Transverse colon (tissue), 4 donors: Measurements from ENCODE around the gene HOXC12. TPM values are rescaled to one million over a fixed set of nuclear protein-coding genes. Genes with fewer than 3 reads are reported as not detected.

ENCODE experiments used
- DNase-seq: peaks from one replicate; pipeline ENCODE4 v3.0.0-alpha.2; 2019
- H3K27ac ChIP-seq, 4 donors: fragments of 200-600 bp; sonication (generic); 2 replicates each; pipeline ENCODE4 v1.5.1; 2016 to 2018; ENCODE audit warnings: inconsistent platforms in 4 of 4
- H3K27me3 ChIP-seq: fragments of 200-600 bp; sonication (generic); 2 replicates; pipeline ENCODE4 v1.5.1; 2017; ENCODE audit warnings: inconsistent platforms
- H3K36me3 ChIP-seq, 4 donors: fragments of 200-600 bp; sonication (generic); 2 replicates each; pipeline ENCODE4 v1.5.1; 2017 to 2019; ENCODE audit warnings: inconsistent platforms in 4 of 4
- H3K4me1 ChIP-seq, 4 donors: fragments of 200-600 bp; sonication (generic); 2 replicates each; pipeline ENCODE4 v1.5.1; 2017 to 2020; ENCODE audit warnings: inconsistent platforms in 4 of 4
- H3K4me3 ChIP-seq, 4 donors: fragments of 200-600 bp; sonication (generic); 1 replicate in 1 of 4; 2 replicates in 3 of 4; pipeline versions ENCODE4 v1.5.1 to v1.6.1; 2017 to 2019; ENCODE audit warnings: inconsistent platforms in 4 of 4
- H3K9me3 ChIP-seq, 2 donors: fragments of 200-600 bp; sonication (generic); 2 replicates each; pipeline ENCODE4 v1.5.1; 2017 to 2019; ENCODE audit warnings: inconsistent platforms in 2 of 2
- EP300 ChIP-seq: sonication (generic); formaldehyde crosslinking; IDR thresholded peaks from one replicate; pipeline ENCODE4 v1.6.1; 2017; ENCODE audit warnings: antibody characterized with exemption, low read depth
- POLR2A ChIP-seq: fragments of 450-650 bp; IDR thresholded peaks from one replicate; pipeline ENCODE4 v1.6.1; 2016; ENCODE audit warnings: antibody characterized with exemption, mild to moderate bottlenecking, moderate library complexity
- POLR2AphosphoS5 ChIP-seq, 3 donors: sonication (generic); formaldehyde crosslinking; IDR thresholded peaks; one replicate each; pipeline ENCODE4 v1.6.1; 2016; ENCODE audit warnings: antibody characterized with exemption in 3 of 3
- WGBS, 2 donors: methylation state at CpG; one replicate each; pipeline ENCODE4 v1.1.5; 2018; ENCODE audit warnings: low coverage in 1 of 2; 5-methylcytosine and 5-hydroxymethylcytosine counted together
- in situ Hi-C, 4 donors: fragments of 200-750 bp; cut with MboI; loops; one replicate each; pipeline versions ENCODE4 v1.15.0 to v1.15.1; 2017; ENCODE audit warnings: low sequenced_read_pairs in 3 of 4, low pct_ligation_motif_present in 1 of 4, low pct_unique_long_range_greater_than_20kb in 1 of 4
- intact Hi-C: fragments of 100-400 bp; cut with DNase I; formaldehyde crosslinking; loops from one replicate; pipeline ENCODE4 v1.15.1; 2023; ENCODE audit warnings: low total_unique reads
- total RNA-seq, 4 donors: library from RNA; depleted of rRNA; stranded (reverse); fragments of >200 nt; gene quantifications; one replicate each; pipeline ENCODE4 v1.1.0, GENCODE V29; 2016
- TF ChIP-seq, protein P1 (sequence below), 5 experiments: fragments of 200-600 bp in 3 of 5; fragments of 450-650 bp in 2 of 5; sonication (generic) in 3 of 5; IDR thresholded peaks; 1 replicate in 2 of 5; 2 replicates in 3 of 5; pipeline ENCODE4 v1.5.1; 2016 to 2017; ENCODE audit warnings: antibody characterized with exemption in 5 of 5, inconsistent platforms in 3 of 5, mild to moderate bottlenecking in 2 of 5, moderate library complexity in 1 of 5

Gene HOXC12
- total RNA-seq, 4 donors from 2014 or later: not detected

DNA sequence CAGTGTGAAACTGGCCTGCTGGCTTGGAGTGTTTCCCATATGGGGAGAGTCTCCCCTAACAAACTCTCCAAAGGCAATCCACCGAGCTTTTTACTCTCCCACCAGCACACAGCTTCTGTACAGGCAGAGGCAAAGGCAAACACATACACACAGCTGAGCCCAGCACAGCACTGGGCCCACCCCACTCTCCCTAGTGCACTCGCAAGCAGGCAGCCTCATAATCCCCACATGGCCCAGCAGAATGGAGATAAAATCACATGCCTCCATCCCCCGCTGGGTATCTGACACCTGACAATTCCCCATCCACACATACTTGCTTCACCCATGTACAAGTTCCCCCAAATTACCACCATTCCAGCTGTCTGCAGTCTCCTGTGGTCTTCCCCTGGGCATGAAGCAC is 3.4 kb downstream of the HOXC12 start:
- H3K36me3 ChIP-seq: no peaks in the 10 kb centered on the region
- peaks cover 100% of the 10 kb centered on the region for H3K27me3 ChIP-seq
- no peak for DNase-seq
- TF ChIP-seq EP300: no peak
- H3K4me3 ChIP-seq: no peak overlapping the region
- no peaks in the 10 kb centered on the region for H3K9me3 ChIP-seq
- in situ Hi-C loops (no loop called here), intact Hi-C loops (no loop called here)
- no peak overlapping the region for H3K27ac ChIP-seq
- 29% methylated on average over 3 of the region's 3 CpGs; no CpG with 5 or more reads in 1 of the 2 donors for WGBS, 2 donors
- H3K4me1 ChIP-seq: peaks cover 0 to 12% (median 0%) of the 10 kb centered on the region in 4 donors

DNA sequence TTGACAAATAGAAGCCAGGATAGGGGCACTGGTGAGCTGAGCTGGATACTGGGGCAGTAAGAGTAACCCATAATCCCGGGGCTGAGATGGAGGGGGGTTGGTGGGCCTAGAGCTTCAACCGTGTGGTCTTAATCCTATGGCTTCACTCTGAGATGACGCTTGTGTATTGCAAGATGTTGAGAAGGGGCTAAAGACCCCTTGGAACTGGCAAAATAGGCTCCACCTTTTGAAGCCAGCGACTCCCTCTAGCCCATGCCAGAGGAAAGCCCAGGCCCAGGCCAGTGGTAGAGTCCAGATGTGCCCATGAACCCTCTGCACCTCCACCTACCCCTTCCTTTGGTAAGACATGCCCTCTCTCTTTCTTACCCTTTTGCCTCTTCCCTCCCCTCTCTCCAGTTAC is 4.6 kb downstream of the HOXC12 start:
- no peak for DNase-seq

DNA sequence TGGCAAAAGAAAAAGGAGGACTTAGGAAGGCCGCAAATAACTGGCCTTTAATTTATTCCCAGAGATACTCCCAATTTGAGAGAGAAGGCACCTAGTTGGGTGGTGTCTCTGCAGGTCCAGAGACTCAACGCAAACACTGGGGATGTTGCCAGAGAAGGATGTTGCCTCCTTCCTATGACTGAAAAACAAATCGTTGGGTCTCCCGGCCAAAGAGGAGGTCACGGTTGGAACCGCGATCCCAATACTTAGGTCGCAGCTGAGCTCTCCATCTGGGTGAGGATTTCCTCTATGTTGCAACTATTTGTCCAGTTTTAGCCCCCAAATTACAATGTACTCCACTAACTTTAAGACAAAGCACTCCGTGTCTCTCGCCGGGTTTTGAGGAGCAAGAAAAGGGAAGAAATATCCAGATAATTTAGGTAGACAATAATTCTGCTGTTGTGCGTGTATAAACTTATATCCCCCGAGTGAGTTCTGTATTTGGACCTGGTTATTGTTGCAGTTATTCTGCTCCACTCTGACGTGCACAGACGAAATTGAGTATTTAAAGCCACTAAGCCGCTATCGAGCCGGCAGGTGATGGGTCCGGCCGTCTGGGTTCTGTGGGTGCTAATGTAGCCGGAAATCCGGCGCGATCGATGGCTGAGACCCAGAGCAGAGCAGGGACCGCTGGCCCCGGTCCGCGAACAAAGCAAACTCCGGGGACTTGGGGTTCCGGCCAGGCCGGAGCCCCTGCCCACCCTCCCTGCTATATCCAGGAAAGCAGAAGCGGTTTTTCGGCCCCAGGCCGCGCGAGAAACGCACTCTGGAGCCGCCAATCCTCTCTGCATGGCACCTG is 5.7 kb downstream of the HOXC12 start:
- WGBS, 2 donors: 25 to 26% methylated on average over 9 to 38 of the region's 39 CpGs
- H3K36me3 ChIP-seq: no peaks in the 10 kb centered on the region
- DNase-seq: no peak
- H3K4me1 ChIP-seq: peaks cover 0 to 12% (median 0%) of the 10 kb centered on the region in 4 donors
- TF ChIP-seq EP300: no peak
- TF ChIP-seq POLR2A: no peak
- TF ChIP-seq, protein P1, sequence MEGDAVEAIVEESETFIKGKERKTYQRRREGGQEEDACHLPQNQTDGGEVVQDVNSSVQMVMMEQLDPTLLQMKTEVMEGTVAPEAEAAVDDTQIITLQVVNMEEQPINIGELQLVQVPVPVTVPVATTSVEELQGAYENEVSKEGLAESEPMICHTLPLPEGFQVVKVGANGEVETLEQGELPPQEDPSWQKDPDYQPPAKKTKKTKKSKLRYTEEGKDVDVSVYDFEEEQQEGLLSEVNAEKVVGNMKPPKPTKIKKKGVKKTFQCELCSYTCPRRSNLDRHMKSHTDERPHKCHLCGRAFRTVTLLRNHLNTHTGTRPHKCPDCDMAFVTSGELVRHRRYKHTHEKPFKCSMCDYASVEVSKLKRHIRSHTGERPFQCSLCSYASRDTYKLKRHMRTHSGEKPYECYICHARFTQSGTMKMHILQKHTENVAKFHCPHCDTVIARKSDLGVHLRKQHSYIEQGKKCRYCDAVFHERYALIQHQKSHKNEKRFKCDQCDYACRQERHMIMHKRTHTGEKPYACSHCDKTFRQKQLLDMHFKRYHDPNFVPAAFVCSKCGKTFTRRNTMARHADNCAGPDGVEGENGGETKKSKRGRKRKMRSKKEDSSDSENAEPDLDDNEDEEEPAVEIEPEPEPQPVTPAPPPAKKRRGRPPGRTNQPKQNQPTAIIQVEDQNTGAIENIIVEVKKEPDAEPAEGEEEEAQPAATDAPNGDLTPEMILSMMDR (IDR thresholded peaks at IDR 0.05): no peak
- no peak for TF ChIP-seq POLR2AphosphoS5 (IDR thresholded peaks at IDR 0.05)
- H3K9me3 ChIP-seq: no peaks in the 10 kb centered on the region
- no peak overlapping the region for H3K27ac ChIP-seq
- peaks cover 100% of the 10 kb centered on the region for H3K27me3 ChIP-seq
- intact Hi-C loops: no loop called here
- no peak overlapping the region for H3K4me3 ChIP-seq
- in situ Hi-C loops: no loop called here

More for the DNA sequence above, 4.6 kb downstream of the HOXC12 start:
- H3K27ac ChIP-seq: no peak overlapping the region
- peaks cover 0 to 12% (median 0%) of the 10 kb centered on the region in 4 donors for H3K4me1 ChIP-seq
- TF ChIP-seq POLR2A: no peak
- no peak for TF ChIP-seq EP300
- TF ChIP-seq, protein P1 (IDR thresholded peaks at IDR 0.05): no peak
- no peak for TF ChIP-seq POLR2AphosphoS5 (IDR thresholded peaks at IDR 0.05)
- H3K4me3 ChIP-seq: no peak overlapping the region
- H3K27me3 ChIP-seq: peaks cover 100% of the 10 kb centered on the region
- intact Hi-C loops (no loop called here), in situ Hi-C loops (no loop called here)
- no peaks in the 10 kb centered on the region for H3K9me3 ChIP-seq
- H3K36me3 ChIP-seq: no peaks in the 10 kb centered on the region
- 29% methylated on average over 4 of the region's 4 CpGs; no CpG with 5 or more reads in 1 of the 2 donors for WGBS, 2 donors

DNA sequence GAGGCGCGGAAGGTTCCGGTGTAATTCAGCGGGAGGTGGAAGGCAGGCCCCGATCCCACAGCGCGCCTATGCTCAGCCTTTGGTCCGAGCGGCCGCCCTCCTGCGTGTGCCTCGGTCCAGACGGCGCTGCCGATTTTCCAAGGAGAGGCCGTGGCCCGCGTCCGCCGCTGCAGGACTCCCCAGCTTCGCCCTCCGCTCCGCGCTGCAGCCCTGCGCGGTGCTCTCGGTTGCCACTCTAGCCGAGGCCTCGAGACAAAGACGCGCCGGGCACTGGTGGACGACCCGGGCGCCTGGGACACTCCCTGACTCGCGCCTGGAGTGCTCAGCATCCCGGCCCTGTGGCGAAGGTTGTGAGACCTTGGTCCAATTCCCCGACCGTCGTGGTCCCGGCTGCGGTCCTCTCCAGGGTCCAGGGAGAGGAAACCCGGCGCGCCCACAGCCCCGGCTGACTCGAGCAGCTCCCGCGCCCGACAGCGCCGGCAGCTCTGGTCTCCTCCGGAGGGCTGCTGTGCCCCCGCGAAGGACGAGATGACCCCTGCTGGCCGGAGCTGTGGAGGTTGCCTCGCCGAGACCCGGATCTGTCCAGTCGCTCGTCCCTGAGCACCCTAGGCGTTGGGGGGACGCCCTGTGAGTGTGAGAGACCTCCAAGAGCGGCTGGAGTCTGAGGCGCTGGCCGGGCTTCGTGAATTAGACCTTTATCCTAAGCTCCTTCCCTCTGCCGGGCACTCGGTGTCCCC is 6.5 kb downstream of the HOXC12 start:
- in situ Hi-C loops (no loop called here), intact Hi-C loops (no loop called here)
- WGBS, 2 donors: 16% methylated on average over 46 of the region's 72 CpGs; no CpG with 5 or more reads in 1 of the 2 donors

DNA sequence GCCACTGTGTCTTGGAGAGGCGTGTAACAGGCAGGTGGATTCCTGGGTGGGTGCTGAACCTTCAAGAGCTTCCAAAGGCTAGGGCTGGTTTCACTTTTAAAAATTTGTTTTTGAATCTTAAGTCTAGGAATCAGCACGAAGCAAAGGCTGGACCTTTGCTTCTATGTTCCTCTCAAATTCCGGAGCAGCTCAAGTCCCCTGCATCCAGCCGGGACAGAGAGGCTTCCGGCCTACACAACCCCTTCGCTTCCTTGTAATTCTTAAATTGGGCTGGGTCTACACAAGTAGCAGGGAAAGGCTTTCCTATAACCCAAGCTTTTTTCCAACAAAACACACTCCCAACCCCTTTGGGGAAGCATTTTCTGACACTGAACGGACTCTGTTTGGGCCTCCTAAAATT is 8.3 kb downstream of the HOXC12 start:
- H3K27me3 ChIP-seq: peaks cover 100% of the 10 kb centered on the region
- no peak overlapping the region for H3K4me3 ChIP-seq
- no peak for TF ChIP-seq EP300
- TF ChIP-seq POLR2A: no peak
- no peak for TF ChIP-seq POLR2AphosphoS5 (IDR thresholded peaks at IDR 0.05)
- TF ChIP-seq, protein P1 (IDR thresholded peaks at IDR 0.05): no peak
- intact Hi-C loops (no loop called here), in situ Hi-C loops (no loop called here)
- DNase-seq: no peak
- WGBS, 2 donors: 48 to 71% methylated on average over 1 to 7 of the region's 7 CpGs
- H3K27ac ChIP-seq: no peak overlapping the region
- no peaks in the 10 kb centered on the region for H3K36me3 ChIP-seq
- H3K4me1 ChIP-seq: peaks cover 0 to 22% (median 6%) of the 10 kb centered on the region in 4 donors
- H3K9me3 ChIP-seq: no peaks in the 10 kb centered on the region

More for the DNA sequence above, 6.5 kb downstream of the HOXC12 start:
- Histone ChIP-seq H3K9me3 (no peaks in the 10 kb centered on the region), H3K4me1 (peaks cover 0 to 19% (median 3%) of the 10 kb centered on the region in 4 donors), H3K27ac (no peak overlapping the region), H3K4me3 (no peak overlapping the region), H3K36me3 (no peaks in the 10 kb centered on the region), H3K27me3 (peaks cover 100% of the 10 kb centered on the region)
- DNase-seq: no peak
- TF ChIP-seq POLR2AphosphoS5 (IDR thresholded peaks at IDR 0.05): no peak
